Ishikawa (cell line): ENCODE results near the gene TRAPPC1.

Experiments
- CEBPB ChIP-seq: IDR thresholded peaks from 2 replicates; pipeline ENCODE4 v1.6.1; 2012
- CREB1 ChIP-seq: IDR thresholded peaks from 2 replicates; pipeline ENCODE4 v1.6.1; 2012; ENCODE audit warnings: low read depth
- EGR1 ChIP-seq: IDR thresholded peaks from 2 replicates; pipeline ENCODE4 v1.6.1; 2012
- EP300 ChIP-seq: IDR thresholded peaks from 2 replicates; pipeline ENCODE4 v1.6.1; 2012; ENCODE audit warnings: borderline replicate concordance
- FOXM1 ChIP-seq: IDR thresholded peaks from 2 replicates; pipeline ENCODE4 v1.6.1; 2012; ENCODE audit warnings: low read depth, borderline replicate concordance
- NFIC ChIP-seq: IDR thresholded peaks from 2 replicates; pipeline ENCODE4 v1.6.1; 2012
- RAD21 ChIP-seq: IDR thresholded peaks from 2 replicates; pipeline ENCODE4 v1.6.1; 2012; ENCODE audit warnings: low read depth
- TCF12 ChIP-seq: IDR thresholded peaks from 2 replicates; pipeline ENCODE4 v1.6.1; 2012; ENCODE audit warnings: low read depth
- TEAD4 ChIP-seq: IDR thresholded peaks from 2 replicates; pipeline ENCODE4 v1.6.1; 2012
- YY1 ChIP-seq: IDR thresholded peaks from 2 replicates; pipeline ENCODE4 v1.6.1; 2012; ENCODE audit warnings: low read depth
- TF ChIP-seq, protein P1 (sequence below): IDR thresholded peaks from 2 replicates; pipeline ENCODE4 v1.6.1; 2012; ENCODE audit warnings: low read depth, mild to moderate bottlenecking
- TF ChIP-seq, protein P2 (sequence below): IDR thresholded peaks from 2 replicates; pipeline ENCODE4 v1.6.1; 2012
- TF ChIP-seq, protein P3 (sequence below): IDR thresholded peaks from 2 replicates; pipeline ENCODE4 v1.6.1; 2012

The TRAPPC1 gene

DNA sequence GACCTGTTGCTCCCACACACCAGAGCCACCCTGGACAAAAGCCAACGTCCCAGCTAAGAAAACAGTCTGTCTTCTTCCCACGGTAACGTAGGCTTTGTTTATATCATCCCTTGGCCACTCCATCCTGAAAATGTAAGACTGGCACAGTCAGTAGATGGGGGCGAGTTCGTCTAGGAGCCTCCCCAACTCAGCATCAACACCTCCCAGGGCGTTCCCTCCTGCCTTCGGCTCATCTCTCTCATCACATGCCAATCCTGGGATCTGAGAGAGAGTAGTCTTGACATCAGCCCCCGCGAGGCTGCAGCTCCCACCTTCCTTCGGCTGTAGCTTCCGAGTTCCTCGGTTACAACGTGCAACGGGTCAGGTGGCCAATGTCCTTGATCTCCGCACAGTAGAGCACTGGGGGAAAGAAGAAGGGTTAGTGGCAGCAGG lies 16.6 kb downstream of the TRAPPC1 start:
- TF ChIP-seq, protein P1, sequence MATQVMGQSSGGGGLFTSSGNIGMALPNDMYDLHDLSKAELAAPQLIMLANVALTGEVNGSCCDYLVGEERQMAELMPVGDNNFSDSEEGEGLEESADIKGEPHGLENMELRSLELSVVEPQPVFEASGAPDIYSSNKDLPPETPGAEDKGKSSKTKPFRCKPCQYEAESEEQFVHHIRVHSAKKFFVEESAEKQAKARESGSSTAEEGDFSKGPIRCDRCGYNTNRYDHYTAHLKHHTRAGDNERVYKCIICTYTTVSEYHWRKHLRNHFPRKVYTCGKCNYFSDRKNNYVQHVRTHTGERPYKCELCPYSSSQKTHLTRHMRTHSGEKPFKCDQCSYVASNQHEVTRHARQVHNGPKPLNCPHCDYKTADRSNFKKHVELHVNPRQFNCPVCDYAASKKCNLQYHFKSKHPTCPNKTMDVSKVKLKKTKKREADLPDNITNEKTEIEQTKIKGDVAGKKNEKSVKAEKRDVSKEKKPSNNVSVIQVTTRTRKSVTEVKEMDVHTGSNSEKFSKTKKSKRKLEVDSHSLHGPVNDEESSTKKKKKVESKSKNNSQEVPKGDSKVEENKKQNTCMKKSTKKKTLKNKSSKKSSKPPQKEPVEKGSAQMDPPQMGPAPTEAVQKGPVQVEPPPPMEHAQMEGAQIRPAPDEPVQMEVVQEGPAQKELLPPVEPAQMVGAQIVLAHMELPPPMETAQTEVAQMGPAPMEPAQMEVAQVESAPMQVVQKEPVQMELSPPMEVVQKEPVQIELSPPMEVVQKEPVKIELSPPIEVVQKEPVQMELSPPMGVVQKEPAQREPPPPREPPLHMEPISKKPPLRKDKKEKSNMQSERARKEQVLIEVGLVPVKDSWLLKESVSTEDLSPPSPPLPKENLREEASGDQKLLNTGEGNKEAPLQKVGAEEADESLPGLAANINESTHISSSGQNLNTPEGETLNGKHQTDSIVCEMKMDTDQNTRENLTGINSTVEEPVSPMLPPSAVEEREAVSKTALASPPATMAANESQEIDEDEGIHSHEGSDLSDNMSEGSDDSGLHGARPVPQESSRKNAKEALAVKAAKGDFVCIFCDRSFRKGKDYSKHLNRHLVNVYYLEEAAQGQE: no peak
- no peak for TF ChIP-seq TEAD4
- TF ChIP-seq, protein P2, sequence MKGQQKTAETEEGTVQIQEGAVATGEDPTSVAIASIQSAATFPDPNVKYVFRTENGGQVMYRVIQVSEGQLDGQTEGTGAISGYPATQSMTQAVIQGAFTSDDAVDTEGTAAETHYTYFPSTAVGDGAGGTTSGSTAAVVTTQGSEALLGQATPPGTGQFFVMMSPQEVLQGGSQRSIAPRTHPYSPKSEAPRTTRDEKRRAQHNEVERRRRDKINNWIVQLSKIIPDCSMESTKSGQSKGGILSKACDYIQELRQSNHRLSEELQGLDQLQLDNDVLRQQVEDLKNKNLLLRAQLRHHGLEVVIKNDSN: peak; percentile 18; the same call in 1 of the 2 replicates

DNA sequence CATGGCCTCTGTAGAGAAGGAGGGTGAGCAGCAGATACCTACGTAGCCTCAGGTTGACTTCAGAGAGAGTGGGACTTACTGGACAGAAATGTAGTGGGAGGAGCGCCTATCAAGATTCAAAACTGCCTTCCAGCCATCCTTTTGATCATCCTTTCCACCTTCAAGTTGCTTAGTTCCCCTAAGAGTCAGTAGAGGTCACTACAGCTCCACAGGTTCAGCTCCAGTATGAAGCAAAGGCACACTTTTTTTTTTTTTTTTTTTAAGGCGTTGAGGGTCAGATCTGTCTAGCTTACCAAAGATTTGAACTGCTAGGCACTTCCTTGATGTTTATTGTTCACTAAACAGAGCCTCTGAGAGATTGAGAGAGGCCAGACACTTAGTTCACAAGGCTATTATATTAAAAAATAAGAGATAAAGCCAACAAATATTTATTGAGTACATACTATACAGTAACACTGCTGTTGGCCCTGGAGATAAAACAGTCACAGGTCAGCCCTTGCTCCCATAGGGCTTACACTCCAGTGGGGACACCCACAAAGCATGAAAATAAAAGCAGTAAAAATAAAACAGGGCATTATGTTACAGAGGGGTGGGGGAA lies 18.7 kb downstream of the TRAPPC1 start:
- TF ChIP-seq, protein P2: no peak
- TF ChIP-seq CREB1 (no peak), YY1 (no peak), CEBPB (no peak), TCF12 (no peak), RAD21 (peak; percentile 82), TEAD4 (no peak), FOXM1 (no peak)

DNA sequence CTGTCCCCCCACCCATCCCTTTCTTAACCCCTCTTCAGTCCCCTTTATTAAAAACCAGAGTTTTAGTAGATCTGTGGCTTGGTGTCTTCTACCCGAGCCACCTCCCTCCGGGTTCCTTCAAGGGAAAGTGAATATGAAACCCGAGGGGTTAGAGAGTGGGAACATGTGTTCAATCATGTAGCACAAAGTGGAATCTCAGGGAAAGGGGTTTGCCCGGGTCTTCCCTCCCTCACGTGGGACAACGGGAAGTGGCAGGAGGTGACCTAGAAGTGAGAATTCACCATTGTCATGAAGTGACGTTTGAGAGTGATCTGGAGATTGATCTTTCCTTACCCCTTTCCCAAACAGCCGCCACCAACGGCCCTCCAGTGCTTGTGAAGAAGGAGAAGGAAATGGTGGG lies 20.6 kb downstream of the TRAPPC1 start:
- no peak for TF ChIP-seq NFIC
- TF ChIP-seq CEBPB: no peak
- TF ChIP-seq, protein P2: no peak

DNA sequence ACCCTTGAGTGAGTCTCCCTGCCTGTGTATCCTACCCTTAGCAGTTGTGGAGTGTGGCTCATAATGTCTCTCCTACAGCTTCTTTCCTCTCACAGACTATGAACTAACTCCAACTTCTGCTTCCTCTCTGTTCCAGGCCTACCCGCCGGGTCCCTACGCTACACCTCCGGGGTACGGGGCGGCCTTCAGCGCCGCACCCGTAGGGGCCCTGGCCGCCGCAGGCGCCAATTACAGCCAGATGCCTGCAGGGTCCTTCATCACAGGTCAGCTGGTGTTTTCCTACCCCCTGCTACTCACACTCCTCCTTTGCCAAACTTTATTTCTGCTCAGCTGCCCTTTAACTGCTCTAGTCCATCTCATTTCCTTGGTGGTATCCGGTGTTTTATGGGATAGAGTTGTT lies 21.0 kb downstream of the TRAPPC1 start:
- TF ChIP-seq TCF12 (no peak), EGR1 (no peak), CEBPB (no peak)

DNA sequence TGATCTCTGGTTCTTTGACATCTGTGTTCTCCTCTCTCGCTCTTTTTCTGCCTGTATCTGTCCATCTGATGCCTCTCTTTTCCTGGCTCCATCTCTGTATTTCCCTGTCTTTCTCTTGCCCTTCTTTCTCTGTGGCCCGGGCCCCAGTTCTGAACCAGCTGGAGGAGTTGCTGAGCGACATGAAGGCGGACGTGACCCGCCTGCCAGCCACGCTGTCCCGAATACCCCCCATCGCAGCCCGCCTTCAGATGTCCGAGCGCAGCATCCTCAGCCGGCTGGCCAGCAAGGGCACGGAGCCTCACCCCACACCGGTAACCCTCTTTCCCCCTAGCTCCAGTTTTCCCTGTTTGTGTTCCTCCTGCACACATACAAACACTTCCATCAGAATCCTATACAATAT lies 21.5 kb downstream of the TRAPPC1 start:
- no peak for TF ChIP-seq CREB1

DNA sequence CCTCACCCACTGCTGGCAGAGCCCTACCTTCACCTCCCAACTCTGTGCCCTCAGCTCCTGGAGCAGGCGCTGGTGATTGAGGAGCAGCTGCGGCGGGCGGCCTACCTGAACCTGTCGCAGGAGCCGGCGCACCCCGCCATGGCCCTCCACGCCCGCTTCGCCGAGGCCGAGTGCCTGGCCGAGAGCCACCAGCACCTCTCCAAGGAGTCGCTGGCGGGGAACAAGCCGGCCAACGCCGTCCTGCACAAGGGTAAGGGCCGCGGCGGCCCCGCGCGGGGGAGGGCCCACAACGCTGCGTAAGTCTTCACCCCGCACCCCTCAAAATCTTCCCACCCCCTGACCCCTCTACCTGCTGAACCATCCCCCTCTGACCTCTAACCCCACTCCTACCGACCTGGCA lies 22.7 kb downstream of the TRAPPC1 start:
- TF ChIP-seq EGR1 (no peak), RAD21 (no peak), FOXM1 (no peak), CEBPB (no peak), CREB1 (no peak), EP300 (no peak), YY1 (no peak)
- TF ChIP-seq, protein P2: no peak
- TF ChIP-seq, protein P3, sequence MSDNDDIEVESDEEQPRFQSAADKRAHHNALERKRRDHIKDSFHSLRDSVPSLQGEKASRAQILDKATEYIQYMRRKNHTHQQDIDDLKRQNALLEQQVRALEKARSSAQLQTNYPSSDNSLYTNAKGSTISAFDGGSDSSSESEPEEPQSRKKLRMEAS: no peak
- TF ChIP-seq, protein P1: no peak
